Right hindlimb (tissue), 1 donor: ENCODE results near the gene SLC4A4.

Source experiments
- DNase-seq: peaks from one replicate; pipeline ENCODE4 v3.0.0-alpha.2; 2018

SLC4A4 gene

DNA sequence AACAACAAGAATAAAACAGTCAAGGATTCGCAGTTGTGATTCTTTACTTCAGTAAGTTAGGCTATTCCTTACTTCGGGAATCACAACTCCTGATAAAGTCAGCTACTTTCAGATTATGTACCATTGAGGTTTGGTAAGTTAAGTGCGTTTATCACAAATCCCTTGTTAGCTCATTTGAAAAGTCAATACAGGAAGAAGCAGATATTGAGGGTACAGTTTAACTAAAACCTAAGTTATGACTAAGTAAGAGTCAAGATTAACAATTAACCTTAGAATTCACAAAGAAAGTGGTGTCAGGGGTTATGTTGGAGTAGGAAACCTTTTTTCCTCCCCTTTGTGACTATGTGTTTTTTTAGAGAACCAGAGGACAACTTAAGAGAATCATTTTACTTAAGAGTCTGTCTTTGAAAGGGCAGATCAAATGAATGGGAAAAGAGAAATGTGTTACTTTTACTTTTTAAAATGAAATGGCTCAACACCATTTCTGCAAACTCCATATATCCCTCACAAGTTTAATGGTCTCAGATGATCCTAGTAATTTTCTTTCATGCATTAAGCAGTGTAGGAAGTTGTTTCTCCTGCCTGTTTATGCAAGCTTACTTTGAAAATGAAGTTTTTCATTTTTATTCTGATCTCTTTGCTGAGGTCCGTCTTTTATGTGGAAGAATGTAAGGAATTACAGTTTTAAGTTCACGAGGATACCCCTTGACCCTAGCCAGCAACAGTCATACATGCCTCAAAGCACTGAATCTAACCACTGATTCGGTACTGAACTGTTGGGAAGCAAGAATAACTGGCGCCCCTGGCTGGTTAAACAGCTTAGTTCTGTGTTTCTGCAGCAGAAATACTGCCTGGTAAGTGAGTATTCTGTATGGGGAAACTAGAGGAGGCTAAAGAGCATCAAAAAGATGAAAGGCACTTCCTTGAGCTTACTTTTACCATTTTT, 211.7 kb downstream of the SLC4A4 start:
- DNase-seq, result no peak

DNA sequence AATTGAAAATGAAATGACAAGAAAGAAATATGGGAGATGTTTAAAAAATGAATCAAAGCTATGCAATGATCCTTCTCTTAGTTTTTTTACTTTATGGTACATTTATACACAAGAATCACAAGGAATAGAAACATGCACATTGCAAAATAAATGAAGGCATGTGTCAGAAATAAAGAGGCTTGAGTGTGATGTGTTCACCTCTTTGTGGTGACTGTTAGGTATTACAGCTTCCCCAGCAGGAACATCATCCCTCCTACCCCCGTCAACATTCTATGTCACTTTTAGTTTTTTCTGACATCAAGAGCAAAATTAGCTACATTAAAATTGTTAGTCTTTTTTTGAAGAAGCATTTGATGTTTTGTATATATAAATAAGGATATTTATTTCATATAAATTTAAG, 214.8 kb downstream of the SLC4A4 start:
- no peak for DNase-seq

DNA sequence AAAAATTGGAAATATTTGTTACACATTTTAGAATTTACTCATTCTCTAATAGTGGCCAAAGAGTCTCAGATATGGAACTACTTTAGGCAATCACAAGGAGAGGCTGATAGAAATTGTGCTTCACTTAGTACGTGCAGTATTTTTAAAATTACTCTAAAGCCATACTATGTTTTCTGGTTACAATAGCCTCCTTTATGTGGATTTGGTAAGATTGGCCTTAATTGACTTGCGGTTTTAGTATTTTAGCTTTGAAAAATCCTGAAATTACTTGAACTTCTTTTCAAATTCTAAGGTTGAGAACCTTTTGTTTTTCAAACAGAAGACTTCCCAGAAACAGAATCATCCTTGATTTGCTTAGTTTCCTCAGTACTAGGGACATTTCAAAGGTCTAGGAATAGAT, 215.2 kb downstream of the SLC4A4 start:
- no peak for DNase-seq

DNA sequence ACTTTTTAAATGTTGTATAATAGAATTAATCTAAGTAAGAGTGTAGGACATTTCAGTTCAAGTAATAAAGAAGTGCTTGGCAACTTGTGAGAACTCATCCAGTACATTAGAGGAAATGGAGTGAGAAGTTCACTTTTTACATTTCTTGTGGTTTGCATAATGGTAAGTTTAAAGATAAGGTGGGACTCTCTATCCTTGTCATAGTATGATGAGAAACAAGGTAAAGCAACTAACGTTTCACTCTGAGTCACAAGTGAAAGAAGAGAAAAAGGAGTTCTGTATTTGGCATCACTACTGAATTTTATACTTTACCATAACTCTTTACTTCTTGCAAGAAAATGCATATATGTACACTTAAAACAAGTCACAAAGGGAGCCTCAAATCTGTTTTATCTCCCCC, 219.4 kb downstream of the SLC4A4 start:
- DNase-seq, result no peak

DNA sequence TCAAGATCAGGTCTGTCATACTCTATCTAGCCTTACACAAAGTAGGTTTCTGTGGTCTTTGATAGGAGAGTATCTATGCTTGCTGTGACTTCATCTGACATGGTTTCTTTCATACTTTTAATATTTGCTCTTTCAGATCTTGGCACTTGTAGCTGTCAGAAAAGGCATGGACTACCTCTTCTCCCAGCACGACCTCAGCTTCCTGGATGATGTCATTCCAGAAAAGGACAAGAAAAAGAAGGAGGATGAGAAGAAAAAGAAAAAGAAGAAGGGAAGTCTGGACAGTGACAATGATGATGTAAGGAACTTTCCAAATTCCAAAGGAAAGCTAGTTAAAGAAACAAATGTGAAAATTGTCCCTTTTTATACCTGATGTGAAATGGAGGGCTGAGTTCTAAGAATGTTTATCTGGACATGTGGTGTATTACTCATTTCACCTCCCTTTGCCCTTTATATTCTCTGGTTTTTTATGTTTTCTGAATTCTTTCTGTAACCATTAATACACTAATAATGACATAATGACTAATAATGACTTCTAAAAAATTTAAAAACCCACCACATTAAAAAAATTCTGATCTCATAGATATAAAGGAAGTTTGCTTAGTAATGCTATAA, 221.2 kb downstream of the SLC4A4 start:
- no peak for DNase-seq

DNA sequence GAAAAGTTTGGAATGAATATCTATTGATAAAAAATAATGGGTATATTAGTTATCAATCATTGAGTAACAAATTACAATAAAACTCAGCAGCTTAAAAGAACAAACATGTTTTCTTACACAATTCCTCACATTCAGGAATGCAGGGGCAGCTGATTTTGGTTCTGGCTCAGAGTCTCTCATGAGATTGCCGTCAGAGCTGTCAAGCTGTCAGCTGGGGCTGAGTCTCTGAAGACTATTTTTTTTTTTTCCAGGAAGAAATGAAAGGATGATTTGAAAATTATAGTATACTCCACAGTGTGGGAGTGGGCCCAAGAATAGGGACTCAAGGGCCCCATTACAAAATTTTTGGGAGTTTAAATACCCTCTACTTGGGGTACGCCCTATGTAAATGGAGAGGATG, 226.0 kb downstream of the SLC4A4 start:
- no peak for DNase-seq

DNA sequence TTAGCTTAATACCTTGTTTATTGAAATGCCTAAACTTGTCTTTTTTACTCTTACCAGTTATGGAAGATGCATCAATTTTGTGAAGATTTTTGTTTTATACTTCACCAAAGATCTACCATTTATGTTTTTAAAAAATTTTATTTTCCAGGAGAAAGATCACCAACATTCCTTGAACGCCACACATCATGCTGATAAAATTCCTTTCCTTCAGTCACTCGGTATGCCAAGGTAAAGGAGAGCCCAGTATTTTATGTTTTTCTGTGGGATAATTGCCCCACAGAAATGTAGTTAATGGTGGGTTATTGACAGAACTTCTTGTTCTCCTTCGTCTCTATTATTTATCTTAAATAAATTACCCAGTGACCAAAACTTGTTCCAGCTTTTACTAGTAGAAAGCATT, 228.0 kb downstream of the SLC4A4 start:
- no peak for DNase-seq

DNA sequence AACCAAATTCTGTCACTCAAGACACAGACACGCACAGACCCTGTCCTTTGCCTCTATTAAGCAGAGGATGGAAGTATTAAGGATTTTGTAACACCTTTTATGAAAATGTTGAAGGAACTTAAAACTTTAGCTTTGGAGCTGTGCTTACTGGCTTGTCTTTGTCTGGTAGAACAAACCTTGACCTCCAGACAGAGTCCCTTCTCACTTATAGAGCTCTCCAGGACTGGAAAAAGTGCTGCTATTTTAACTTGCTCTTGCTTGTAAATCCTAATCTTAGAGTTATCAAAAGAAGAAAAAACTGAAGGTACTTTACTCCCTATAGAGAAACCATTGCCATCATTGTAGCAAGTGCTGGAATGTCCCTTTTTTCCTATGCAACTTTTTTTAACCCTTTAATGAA, 229.3 kb downstream of the SLC4A4 start:
- no peak for DNase-seq

DNA sequence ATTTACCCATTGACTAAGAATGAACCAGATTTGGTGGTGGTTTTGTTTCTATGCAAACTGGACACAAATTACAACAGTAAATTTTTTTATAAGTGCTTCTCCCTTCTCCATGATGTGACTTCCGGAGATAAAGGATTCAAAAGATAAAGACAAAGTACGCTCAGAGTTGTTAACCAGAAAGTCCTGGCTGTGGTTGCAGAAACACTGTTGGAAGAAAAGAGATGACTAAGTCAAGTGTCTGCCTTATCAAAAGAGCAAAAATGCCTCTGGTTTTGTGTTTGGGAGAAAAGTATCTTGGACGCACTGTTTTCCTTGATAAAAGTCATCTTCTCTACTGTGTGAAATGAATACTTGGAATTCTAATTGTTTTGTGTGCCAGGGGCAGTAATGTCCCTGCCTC, 231.7 kb downstream of the SLC4A4 start:
- DNase-seq, result no peak

DNA sequence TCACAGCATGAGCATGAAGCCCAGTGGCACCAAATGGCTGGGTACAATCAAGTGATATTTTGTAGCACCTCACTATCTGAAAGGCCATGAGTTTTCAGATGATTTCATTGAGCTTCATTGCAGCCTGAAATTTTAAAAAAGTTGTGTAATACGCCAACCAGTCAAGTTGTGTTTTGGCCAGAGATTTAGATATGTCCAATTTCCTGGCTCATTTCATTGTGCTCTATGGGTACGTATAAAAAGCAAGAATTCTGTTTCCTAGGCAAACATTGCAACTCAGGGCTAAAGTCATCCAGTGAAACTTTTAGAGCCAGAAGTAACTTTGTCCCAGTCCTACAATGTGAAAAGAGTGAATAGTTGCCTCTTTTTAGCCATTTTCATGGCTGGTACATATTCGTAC, 232.5 kb downstream of the SLC4A4 start:
- DNase-seq, result no peak

DNA sequence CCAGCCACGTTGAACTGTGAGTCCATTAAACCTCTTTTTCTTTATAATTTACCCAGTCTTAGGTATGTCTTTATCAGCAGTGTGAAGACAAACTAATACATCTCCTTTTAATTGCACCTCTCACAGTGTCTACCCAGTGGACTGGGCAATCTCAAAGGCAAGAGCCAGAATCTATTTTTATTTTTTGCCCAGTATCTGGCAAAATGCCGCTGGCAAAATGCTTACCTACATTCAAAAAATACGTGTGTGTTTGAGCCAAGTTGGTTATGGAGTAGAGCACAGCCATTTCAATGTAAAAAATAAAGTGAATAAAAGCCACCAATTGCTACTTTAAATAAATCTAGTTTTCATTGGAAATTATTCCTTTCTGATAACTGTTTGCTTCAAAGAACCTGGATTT, 245.2 kb downstream of the SLC4A4 start:
- no peak for DNase-seq

DNA sequence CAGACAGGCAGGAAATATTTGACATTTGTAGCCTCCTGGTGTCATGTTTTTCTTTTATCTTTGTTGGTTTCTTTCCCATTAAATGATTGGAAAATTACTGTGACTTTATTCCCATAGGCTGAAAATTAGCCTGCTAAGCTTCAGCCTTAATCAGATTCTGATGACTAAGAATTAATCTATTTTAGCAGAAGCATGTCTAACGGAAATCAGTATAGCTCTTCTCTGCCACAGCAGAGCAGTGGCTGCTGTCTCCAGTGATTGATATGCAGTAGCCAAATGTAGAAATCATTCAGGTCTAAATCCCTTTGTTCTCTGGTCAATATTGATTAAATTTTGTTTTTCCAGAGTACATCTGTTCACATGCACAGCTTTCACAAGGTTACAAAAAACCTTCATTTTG, 245.8 kb downstream of the SLC4A4 start:
- DNase-seq, result no peak

DNA sequence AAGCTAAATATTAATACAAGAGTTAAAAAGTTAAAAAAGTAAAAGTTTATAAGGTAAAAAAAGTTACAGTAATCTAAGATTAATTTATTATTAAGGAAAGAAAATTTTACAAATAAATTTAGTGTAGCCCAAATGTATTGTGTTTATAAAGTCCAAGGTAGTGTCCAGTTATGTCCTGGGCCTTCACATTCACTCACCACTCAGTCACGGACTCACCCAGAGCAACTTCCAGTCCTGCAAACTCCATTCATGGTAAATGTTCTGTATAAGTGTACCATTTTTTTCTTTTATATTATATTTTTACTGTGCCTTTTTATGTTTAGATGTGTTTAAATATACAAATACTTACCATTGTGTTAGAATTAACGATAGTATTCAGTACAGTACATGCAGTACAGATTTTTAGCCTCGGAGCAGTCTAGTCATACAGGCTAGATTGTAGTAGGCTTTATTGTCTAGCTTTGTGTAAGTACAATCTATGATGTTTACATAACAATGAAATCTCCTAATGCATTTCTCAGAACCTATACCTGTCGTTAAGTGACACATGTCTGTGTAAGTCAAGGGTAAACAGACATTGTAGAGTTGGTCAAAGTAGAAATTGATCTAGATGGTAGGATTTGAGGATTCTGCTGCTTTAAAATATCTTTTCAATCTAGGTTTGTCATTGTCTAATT, 247.4 kb downstream of the SLC4A4 start:
- DNase-seq, result no peak

DNA sequence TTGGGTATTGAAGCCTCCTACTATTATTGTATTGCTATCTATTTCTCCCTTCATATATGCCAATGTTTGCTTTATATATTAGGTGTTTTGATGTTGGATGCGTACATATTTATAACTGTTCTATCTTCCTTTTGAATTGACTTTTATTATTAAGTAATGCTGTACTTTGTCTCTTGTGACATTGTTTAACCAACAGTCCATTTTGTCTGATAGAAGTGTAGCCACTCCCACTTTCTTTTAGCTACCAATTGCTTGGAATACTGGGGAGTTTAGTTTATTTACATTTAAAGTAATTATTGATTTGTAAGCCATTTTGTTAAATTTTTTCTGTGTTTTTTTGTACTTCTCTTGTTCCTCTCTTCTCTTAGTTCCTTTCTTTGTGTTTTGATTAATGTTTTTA, 249.2 kb downstream of the SLC4A4 start:
- DNase-seq, result no peak

DNA sequence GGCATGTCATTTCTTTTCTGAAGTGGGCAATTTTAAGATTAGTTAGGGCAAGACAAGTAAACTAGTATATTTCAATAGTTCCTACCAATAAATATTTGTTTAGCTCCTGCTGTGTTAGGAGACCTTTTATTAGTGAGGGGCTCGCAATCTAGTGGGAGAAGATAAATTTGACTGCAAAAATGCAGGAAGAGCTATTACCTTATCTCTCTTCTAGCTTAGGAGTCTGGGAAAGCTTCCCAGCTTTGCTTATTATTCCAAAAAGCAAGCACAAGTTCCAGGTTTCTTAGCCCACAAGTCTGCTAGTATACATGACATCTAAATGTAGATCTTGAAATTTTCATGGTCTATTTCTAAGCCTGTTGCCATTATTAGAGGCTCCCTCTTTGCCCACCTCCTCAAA, 254.0 kb downstream of the SLC4A4 start:
- DNase-seq, result no peak

DNA sequence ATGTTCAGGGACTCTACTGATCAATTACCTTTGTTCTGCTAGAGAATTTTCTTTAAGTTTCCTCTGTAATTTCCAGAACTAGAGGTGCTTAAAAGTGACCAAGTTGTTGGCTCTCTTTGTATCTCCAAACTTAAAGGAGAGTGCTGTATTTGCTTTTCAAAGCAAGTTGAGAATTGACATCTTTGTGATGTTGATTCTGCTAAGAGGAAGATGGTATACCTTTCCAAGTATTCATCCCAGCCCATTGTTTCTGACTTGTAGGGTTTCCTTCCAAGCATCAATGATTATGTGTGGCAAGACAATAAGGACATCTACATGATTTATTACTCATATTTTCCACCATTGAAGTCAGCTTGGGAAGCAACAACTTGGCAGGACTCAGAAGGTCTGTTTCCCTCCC, 254.5 kb downstream of the SLC4A4 start:
- no peak for DNase-seq

DNA sequence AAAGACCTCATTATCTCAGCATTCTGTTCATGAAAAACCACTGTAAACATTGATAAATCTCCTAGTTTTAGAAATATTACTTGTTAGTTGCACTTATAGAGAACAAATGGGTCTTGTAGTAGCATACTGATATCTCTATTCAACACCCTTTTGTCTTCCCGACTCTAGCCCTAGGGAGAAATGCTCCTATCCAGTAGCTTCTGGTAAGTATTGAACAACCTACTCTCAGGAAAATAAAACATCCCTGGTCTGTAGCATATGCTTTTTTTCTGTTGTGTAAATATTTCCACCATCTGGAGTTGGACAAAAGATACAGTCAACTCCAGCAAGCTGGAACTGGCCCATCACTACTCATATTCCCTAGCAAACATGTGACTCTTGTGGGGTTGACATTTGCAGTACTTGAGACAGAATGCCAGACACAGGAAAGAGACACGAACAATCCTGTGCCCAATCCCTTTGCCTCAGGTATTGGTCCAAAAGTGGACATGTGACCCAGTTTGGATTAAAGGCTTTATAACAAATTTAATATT, 256.8 kb downstream of the SLC4A4 start:
- DNase-seq, result no peak

DNA sequence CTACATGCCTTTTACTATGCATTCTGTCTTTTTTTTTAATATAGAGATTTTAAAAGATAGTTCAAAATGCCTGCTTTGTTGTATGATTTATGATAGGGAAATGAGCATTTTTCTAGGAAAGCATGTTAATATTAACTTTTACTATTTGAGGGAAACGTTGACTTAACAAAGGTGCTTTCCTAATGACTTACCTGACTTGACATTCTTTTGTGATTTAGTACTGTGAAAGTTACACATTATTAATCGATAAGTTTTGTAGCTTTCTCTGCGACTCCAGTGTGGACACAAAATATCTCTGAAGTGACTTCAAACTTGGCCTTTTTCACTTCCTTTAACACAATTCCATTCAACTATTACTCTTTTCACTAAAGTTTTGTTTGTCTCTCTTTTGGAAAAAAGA, 260.8 kb downstream of the SLC4A4 start:
- DNase-seq, result no peak

DNA sequence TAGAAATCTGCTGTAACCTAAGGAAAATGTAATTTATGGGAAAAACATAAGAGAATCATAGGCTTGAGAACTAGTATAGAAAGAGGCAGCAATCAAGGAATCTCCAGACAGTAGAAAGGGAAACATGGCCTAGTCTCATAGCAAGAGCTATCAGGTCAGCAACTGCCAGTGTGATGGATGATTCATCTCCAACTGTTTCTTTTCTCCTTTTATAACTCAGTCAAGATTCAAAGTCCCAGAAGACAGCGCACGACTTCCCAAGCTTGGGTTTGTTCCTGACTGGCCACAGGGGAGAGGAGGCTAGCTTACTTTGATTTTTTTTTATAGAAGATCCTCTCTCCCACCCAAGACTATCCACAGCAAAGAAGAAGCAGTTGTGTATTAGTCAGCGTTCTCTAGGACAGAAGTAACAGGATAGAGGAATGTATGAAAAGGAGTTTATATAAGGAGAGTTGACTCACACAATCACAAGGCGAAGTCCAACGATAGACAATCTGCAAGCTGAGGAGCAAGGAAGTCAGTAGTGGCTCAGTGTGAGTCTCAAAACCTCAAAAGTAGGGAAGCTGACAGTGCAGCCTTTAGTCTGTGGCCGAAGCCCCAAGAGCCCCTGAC, 263.6 kb downstream of the SLC4A4 start:
- DNase-seq, result no peak

DNA sequence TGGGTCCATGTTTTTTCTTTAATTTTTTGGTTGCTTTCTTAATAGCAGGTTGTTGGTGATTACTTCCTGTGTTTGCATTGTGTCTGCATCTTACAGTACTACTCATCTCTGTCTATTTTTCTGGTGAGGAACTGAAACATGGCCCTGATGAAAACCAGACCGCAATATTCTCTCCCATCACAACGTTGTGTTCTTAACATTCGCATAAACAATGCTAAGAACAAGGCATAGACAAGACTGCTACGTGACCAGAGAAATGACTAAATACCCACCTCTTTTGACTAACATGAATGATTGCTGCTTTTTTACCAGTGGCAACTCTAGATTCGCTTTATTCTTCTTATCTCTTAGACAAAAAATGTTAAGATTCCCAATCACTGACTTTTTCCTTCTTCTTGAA, 266.0 kb downstream of the SLC4A4 start:
- no peak for DNase-seq

DNA sequence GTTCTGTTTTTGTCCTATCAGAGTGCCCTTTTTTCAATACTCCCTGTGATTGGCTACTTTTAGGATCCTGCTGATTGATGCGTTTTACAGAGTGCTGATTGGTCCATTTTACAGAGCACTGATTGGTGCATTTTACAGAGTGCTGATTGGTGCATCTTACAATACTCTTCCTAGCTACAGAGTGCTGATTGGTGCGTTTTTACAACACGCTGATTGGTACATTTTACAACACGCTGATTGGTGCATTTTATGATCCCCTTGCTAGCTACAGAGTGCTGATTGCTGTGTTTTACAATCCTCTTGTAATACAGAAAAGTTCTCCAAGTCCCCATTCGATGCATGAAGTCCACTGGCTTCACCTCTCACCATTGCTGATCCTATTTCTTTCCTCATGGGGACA, 268.3 kb downstream of the SLC4A4 start:
- no peak for DNase-seq

DNA sequence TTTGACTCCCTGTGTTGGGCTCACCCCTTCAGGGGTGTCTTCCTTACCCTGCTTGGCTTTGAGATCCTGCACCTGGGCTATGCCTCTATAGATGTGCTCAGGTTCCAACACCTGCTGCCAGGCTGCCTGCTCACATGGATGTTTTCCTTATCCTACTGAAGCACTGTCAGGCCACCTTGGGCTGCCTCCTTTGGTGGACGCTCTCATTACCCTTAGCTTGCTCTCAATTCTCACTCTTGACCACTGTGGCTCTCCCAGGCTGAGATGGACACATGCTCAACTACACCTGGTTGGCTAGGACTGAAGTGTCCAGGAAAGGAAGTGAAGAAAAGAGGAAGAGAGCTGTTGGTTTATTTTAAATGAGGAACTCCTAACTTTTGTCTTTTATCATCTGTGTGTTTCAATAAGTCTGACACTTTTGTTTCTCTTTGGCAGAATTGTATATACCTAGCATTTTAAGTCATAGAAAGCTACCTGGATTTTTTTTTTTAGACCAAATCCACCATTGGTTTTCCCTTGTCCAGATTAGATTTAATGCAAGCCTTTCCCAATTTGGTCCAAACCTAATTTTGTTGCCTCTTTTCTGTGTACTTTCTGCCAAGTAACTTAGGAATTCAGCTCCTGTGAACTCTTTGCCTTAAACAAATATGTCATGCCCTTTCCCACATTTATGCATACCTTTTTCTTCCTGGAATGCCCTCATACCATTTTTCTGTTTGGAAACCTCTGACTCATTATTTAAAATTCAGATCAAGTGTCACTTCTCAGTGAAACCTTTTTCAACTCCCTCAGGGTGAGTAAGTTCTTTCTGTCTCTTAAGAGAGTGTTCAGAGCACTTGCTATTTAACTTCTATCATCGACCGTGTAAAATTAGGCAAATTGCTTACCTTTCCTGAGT, 269.2 kb downstream of the SLC4A4 start:
- DNase-seq, result no peak
